C4-2B (cell line): ENCODE measurements around the gene TKTL2.
"Not testable (repeated sequence)": the region's sequence is repeated elsewhere in the genome, so short reads cannot be mapped to it uniquely, and the experiment has no call there.

ENCODE experiments used
- H3K27ac ChIP-seq: fragments of 450-650 bp; 2 replicates; pipeline ENCODE4 v1.5.1; 2017
- CTCF ChIP-seq: fragments of 450-650 bp; conservative IDR thresholded peaks from 2 replicates; pipeline ENCODE4 v1.5.1; 2017; ENCODE audit warnings: mild to moderate bottlenecking
- ZFX ChIP-seq: fragments of 450-650 bp; IDR thresholded peaks from 2 replicates; pipeline ENCODE4 v1.6.1; 2017

TKTL2 gene

GRCh38 chr4:163474027-163474426 lies 473 bp upstream of the TKTL2 start:
- no peak for TF ChIP-seq CTCF
- no peak for TF ChIP-seq ZFX
- no peak overlapping the region for H3K27ac ChIP-seq

- TF ChIP-seq CTCF = no peak
- TF ChIP-seq ZFX = no peak
- no peak overlapping the region for H3K27ac ChIP-seq
Observed at GRCh38 chr4:163473130-163473529, 424 bp downstream of the TKTL2 start.

GRCh38 chr4:163470391-163470790 lies 3.2 kb downstream of the TKTL2 start:
- no peak overlapping the region for H3K27ac ChIP-seq
- no peak for TF ChIP-seq CTCF
- TF ChIP-seq ZFX = no peak

GRCh38 chr4:163467082-163467770 lies 6.3 kb downstream of the TKTL2 start:
- H3K27ac ChIP-seq = no peak overlapping the region
- TF ChIP-seq ZFX (no peak), CTCF (no peak)

GRCh38 chr4:163462556-163462955 lies 11.0 kb downstream of the TKTL2 start:
- no peak overlapping the region for H3K27ac ChIP-seq
- no peak for TF ChIP-seq CTCF
- no peak for TF ChIP-seq ZFX

- no peak for TF ChIP-seq ZFX
- TF ChIP-seq CTCF = no peak
- H3K27ac ChIP-seq = no peak overlapping the region
Observed at GRCh38 chr4:163448540-163449203, 24.9 kb downstream of the TKTL2 start.

GRCh38 chr4:163447481-163447880 lies 26.1 kb downstream of the TKTL2 start:
- TF ChIP-seq ZFX = no peak
- no peak overlapping the region for H3K27ac ChIP-seq

- not testable (repeated sequence) for H3K27ac ChIP-seq
Observed at GRCh38 chr4:163447023-163447422, 26.5 kb downstream of the TKTL2 start.
